ENCODE measurements around the gene SHB.

Gene SHB

GRCh38 chr9:38027714-38028113, 41.3 kb downstream of the SHB start:
- no peak overlapping the region for H3K27ac ChIP-seq (ENCODE audit: low read depth, low read length)
- no peak overlapping the region for H3K9ac ChIP-seq (ENCODE audit: low read depth, low read length)
- no peak overlapping the region for H3K4me3 ChIP-seq (ENCODE audit: low read depth, low read length)
- H3K9me3 ChIP-seq (ENCODE audit: control insufficient read depth, insufficient read depth, low read length): no peaks in the 10 kb centered on the region
- no peaks in the 10 kb centered on the region for H3K27me3 ChIP-seq (ENCODE audit: control insufficient read depth, insufficient read depth, low read length)
- no peaks in the 10 kb centered on the region for H3K36me3 ChIP-seq (ENCODE audit: control insufficient read depth, insufficient read depth, low read length)
- peaks cover 47% of the 10 kb centered on the region for H3K4me1 ChIP-seq (ENCODE audit: control insufficient read depth, insufficient read depth, low read length)

GRCh38 chr9:38026840-38027527, 42.0 kb downstream of the SHB start:
- Histone ChIP-seq H3K4me3 (ENCODE audit: low read depth, low read length) (no peak overlapping the region), H3K36me3 (ENCODE audit: control insufficient read depth, insufficient read depth, low read length) (no peaks in the 10 kb centered on the region), H3K9ac (ENCODE audit: low read depth, low read length) (peak overlapping the region; percentile 30; the same call in 1 of the 2 replicates), H3K4me1 (ENCODE audit: control insufficient read depth, insufficient read depth, low read length) (peaks cover 53% of the 10 kb centered on the region), H3K27ac (ENCODE audit: low read depth, low read length) (peak overlapping the region; percentile 66), H3K27me3 (ENCODE audit: control insufficient read depth, insufficient read depth, low read length) (no peaks in the 10 kb centered on the region), H3K9me3 (ENCODE audit: control insufficient read depth, insufficient read depth, low read length) (no peaks in the 10 kb centered on the region)

- H3K9me3 ChIP-seq (ENCODE audit: control insufficient read depth, insufficient read depth, low read length): no peaks in the 10 kb centered on the region
- peaks cover 56% of the 10 kb centered on the region for H3K4me1 ChIP-seq (ENCODE audit: control insufficient read depth, insufficient read depth, low read length)
- peak overlapping the region; percentile 66 for H3K27ac ChIP-seq (ENCODE audit: low read depth, low read length)
- H3K27me3 ChIP-seq (ENCODE audit: control insufficient read depth, insufficient read depth, low read length): no peaks in the 10 kb centered on the region
- no peaks in the 10 kb centered on the region for H3K36me3 ChIP-seq (ENCODE audit: control insufficient read depth, insufficient read depth, low read length)
- peak overlapping the region; percentile 30 for H3K9ac ChIP-seq (ENCODE audit: low read depth, low read length)
- H3K4me3 ChIP-seq (ENCODE audit: low read depth, low read length): peak overlapping the region; percentile 3; the same call in 1 of the 2 replicates
These were observed 42.8 kb downstream of the SHB start for GRCh38 chr9:38026021-38026809.

GRCh38 chr9:38025166-38025565, 43.9 kb downstream of the SHB start:
- Histone ChIP-seq H3K9ac (ENCODE audit: low read depth, low read length) (no peak overlapping the region), H3K9me3 (ENCODE audit: control insufficient read depth, insufficient read depth, low read length) (no peaks in the 10 kb centered on the region), H3K4me1 (ENCODE audit: control insufficient read depth, insufficient read depth, low read length) (peaks cover 61% of the 10 kb centered on the region), H3K27me3 (ENCODE audit: control insufficient read depth, insufficient read depth, low read length) (no peaks in the 10 kb centered on the region), H3K4me3 (ENCODE audit: low read depth, low read length) (no peak overlapping the region), H3K27ac (ENCODE audit: low read depth, low read length) (no peak overlapping the region), H3K36me3 (ENCODE audit: control insufficient read depth, insufficient read depth, low read length) (no peaks in the 10 kb centered on the region)

GRCh38 chr9:38024036-38024681, 44.9 kb downstream of the SHB start:
- Histone ChIP-seq H3K9me3 (ENCODE audit: control insufficient read depth, insufficient read depth, low read length) (no peaks in the 10 kb centered on the region), H3K27ac (ENCODE audit: low read depth, low read length) (peak overlapping the region; percentile 39), H3K4me1 (ENCODE audit: control insufficient read depth, insufficient read depth, low read length) (peaks cover 71% of the 10 kb centered on the region), H3K27me3 (ENCODE audit: control insufficient read depth, insufficient read depth, low read length) (no peaks in the 10 kb centered on the region), H3K9ac (ENCODE audit: low read depth, low read length) (no peak overlapping the region), H3K36me3 (ENCODE audit: control insufficient read depth, insufficient read depth, low read length) (no peaks in the 10 kb centered on the region), H3K4me3 (ENCODE audit: low read depth, low read length) (no peak overlapping the region)

- Histone ChIP-seq H3K4me1 (ENCODE audit: control insufficient read depth, insufficient read depth, low read length) (peaks cover 76% of the 10 kb centered on the region), H3K36me3 (ENCODE audit: control insufficient read depth, insufficient read depth, low read length) (no peaks in the 10 kb centered on the region), H3K9me3 (ENCODE audit: control insufficient read depth, insufficient read depth, low read length) (no peaks in the 10 kb centered on the region), H3K27ac (ENCODE audit: low read depth, low read length) (peak overlapping the region; percentile 39), H3K9ac (ENCODE audit: low read depth, low read length) (no peak overlapping the region), H3K4me3 (ENCODE audit: low read depth, low read length) (no peak overlapping the region), H3K27me3 (ENCODE audit: control insufficient read depth, insufficient read depth, low read length) (no peaks in the 10 kb centered on the region)
These were observed 45.4 kb downstream of the SHB start for GRCh38 chr9:38023661-38024035.

- Histone ChIP-seq H3K4me3 (ENCODE audit: low read depth, low read length) (no peak overlapping the region), H3K9ac (ENCODE audit: low read depth, low read length) (no peak overlapping the region), H3K36me3 (ENCODE audit: control insufficient read depth, insufficient read depth, low read length) (no peaks in the 10 kb centered on the region), H3K27ac (ENCODE audit: low read depth, low read length) (peak overlapping the region; percentile 39), H3K9me3 (ENCODE audit: control insufficient read depth, insufficient read depth, low read length) (no peaks in the 10 kb centered on the region), H3K27me3 (ENCODE audit: control insufficient read depth, insufficient read depth, low read length) (no peaks in the 10 kb centered on the region), H3K4me1 (ENCODE audit: control insufficient read depth, insufficient read depth, low read length) (peaks cover 83% of the 10 kb centered on the region)
These were observed 46.0 kb downstream of the SHB start for GRCh38 chr9:38022995-38023394.

- no peak overlapping the region for H3K27ac ChIP-seq (ENCODE audit: low read depth, low read length)
- H3K9ac ChIP-seq (ENCODE audit: low read depth, low read length): no peak overlapping the region
- H3K36me3 ChIP-seq (ENCODE audit: control insufficient read depth, insufficient read depth, low read length): no peaks in the 10 kb centered on the region
- no peak overlapping the region for H3K4me3 ChIP-seq (ENCODE audit: low read depth, low read length)
- H3K4me1 ChIP-seq (ENCODE audit: control insufficient read depth, insufficient read depth, low read length): peaks cover 88% of the 10 kb centered on the region
- H3K27me3 ChIP-seq (ENCODE audit: control insufficient read depth, insufficient read depth, low read length): no peaks in the 10 kb centered on the region
- no peaks in the 10 kb centered on the region for H3K9me3 ChIP-seq (ENCODE audit: control insufficient read depth, insufficient read depth, low read length)
These were observed 46.7 kb downstream of the SHB start for GRCh38 chr9:38022203-38022895.

- Histone ChIP-seq H3K9me3 (ENCODE audit: control insufficient read depth, insufficient read depth, low read length) (no peaks in the 10 kb centered on the region), H3K27ac (ENCODE audit: low read depth, low read length) (peak overlapping the region; percentile 33), H3K9ac (ENCODE audit: low read depth, low read length) (no peak overlapping the region), H3K4me1 (ENCODE audit: control insufficient read depth, insufficient read depth, low read length) (peaks cover 84% of the 10 kb centered on the region), H3K4me3 (ENCODE audit: low read depth, low read length) (no peak overlapping the region), H3K36me3 (ENCODE audit: control insufficient read depth, insufficient read depth, low read length) (no peaks in the 10 kb centered on the region), H3K27me3 (ENCODE audit: control insufficient read depth, insufficient read depth, low read length) (no peaks in the 10 kb centered on the region)
These were observed 48.6 kb downstream of the SHB start for GRCh38 chr9:38020151-38021076.

GRCh38 chr9:38019731-38020130, 49.3 kb downstream of the SHB start:
- Histone ChIP-seq H3K27me3 (ENCODE audit: control insufficient read depth, insufficient read depth, low read length) (no peaks in the 10 kb centered on the region), H3K9ac (ENCODE audit: low read depth, low read length) (no peak overlapping the region), H3K27ac (ENCODE audit: low read depth, low read length) (peak overlapping the region; percentile 89), H3K4me3 (ENCODE audit: low read depth, low read length) (no peak overlapping the region), H3K36me3 (ENCODE audit: control insufficient read depth, insufficient read depth, low read length) (no peaks in the 10 kb centered on the region), H3K9me3 (ENCODE audit: control insufficient read depth, insufficient read depth, low read length) (no peaks in the 10 kb centered on the region), H3K4me1 (ENCODE audit: control insufficient read depth, insufficient read depth, low read length) (peaks cover 77% of the 10 kb centered on the region)

Measured in HUES48 (cell line).